ENCODE measurements around the gene ZNF280B. TPM values are rescaled to one million over a fixed set of nuclear protein-coding genes. Genes with fewer than 3 reads are reported as not detected.

The ZNF280B gene
- total and polyA plus RNA-seq, 4 donors, result 0.21 to 0.29 TPM; not detected in 2

GRCh38 chr22:22465094-22465602 lies 43.4 kb downstream of the ZNF280B start:
- ATAC-seq (ENCODE audit: low FRiP score), result no peak
- Histone ChIP-seq H3K4me1 (ENCODE audit: control insufficient read depth in 1 of 2, insufficient read depth in 2 of 2, low read length in 2 of 2) (no peaks in the 10 kb centered on the region), H3K27ac (ENCODE audit: low read depth in 1 of 2, low read length in 2 of 2) (no peak overlapping the region), H3K4me3 (ENCODE audit: low read length in 2 of 2) (no peak overlapping the region), H3K9me3 (ENCODE audit: control insufficient read depth, low read length) (peaks cover 4% of the 10 kb centered on the region), H3K27me3 (ENCODE audit: control insufficient read depth in 1 of 2, insufficient read depth in 2 of 2, low read length in 1 of 2) (no peaks in the 10 kb centered on the region), H3K36me3 (ENCODE audit: control insufficient read depth in 1 of 2, insufficient read depth in 2 of 2, low read length in 1 of 2) (no peaks in the 10 kb centered on the region)
- intact Hi-C loops (cut with DNase I), result no loop called here
- 70 to 77% methylated on average over 7 of the region's 7 CpGs for WGBS, 2 donors
- DNase-seq, result no peak

GRCh38 chr22:22464541-22465054 lies 43.9 kb downstream of the ZNF280B start:
- Histone ChIP-seq H3K9me3 (ENCODE audit: control insufficient read depth, low read length) (peaks cover 9% of the 10 kb centered on the region), H3K4me1 (ENCODE audit: control insufficient read depth in 1 of 2, insufficient read depth in 2 of 2, low read length in 2 of 2) (no peaks in the 10 kb centered on the region), H3K27ac (ENCODE audit: low read depth in 1 of 2, low read length in 2 of 2) (no peak overlapping the region), H3K4me3 (ENCODE audit: low read length in 2 of 2) (no peak overlapping the region), H3K27me3 (ENCODE audit: control insufficient read depth in 1 of 2, insufficient read depth in 2 of 2, low read length in 1 of 2) (no peaks in the 10 kb centered on the region), H3K36me3 (ENCODE audit: control insufficient read depth in 1 of 2, insufficient read depth in 2 of 2, low read length in 1 of 2) (no peaks in the 10 kb centered on the region)
- no peak for DNase-seq
- intact Hi-C loops (cut with DNase I), result no loop called here
- 74 to 79% methylated on average over 11 of the region's 11 CpGs for WGBS, 2 donors
- no peak for ATAC-seq (ENCODE audit: low FRiP score)

- no peak overlapping the region for H3K27ac ChIP-seq (ENCODE audit: low read depth in 1 of 2, low read length in 2 of 2)
- no peak for DNase-seq
- ATAC-seq (ENCODE audit: low FRiP score), result no peak
- no peaks in the 10 kb centered on the region for H3K27me3 ChIP-seq (ENCODE audit: control insufficient read depth in 1 of 2, insufficient read depth in 2 of 2, low read length in 1 of 2)
- no peaks in the 10 kb centered on the region for H3K36me3 ChIP-seq (ENCODE audit: control insufficient read depth in 1 of 2, insufficient read depth in 2 of 2, low read length in 1 of 2)
- H3K4me1 ChIP-seq (ENCODE audit: control insufficient read depth in 1 of 2, insufficient read depth in 2 of 2, low read length in 2 of 2), result no peaks in the 10 kb centered on the region
- intact Hi-C loops (cut with DNase I), result no loop called here
- H3K9me3 ChIP-seq (ENCODE audit: control insufficient read depth, low read length), result peaks cover 14% of the 10 kb centered on the region
- WGBS, 2 donors, result 27 to 29% methylated on average over 18 of the region's 18 CpGs
- H3K4me3 ChIP-seq (ENCODE audit: low read length in 2 of 2), result no peak overlapping the region
These were observed 44.5 kb downstream of the ZNF280B start for GRCh38 chr22:22463855-22464540.

- Histone ChIP-seq H3K27ac (ENCODE audit: low read depth in 1 of 2, low read length in 2 of 2) (no peak overlapping the region), H3K4me1 (ENCODE audit: control insufficient read depth in 1 of 2, insufficient read depth in 2 of 2, low read length in 2 of 2) (no peaks in the 10 kb centered on the region), H3K4me3 (ENCODE audit: low read length in 2 of 2) (no peak overlapping the region), H3K36me3 (ENCODE audit: control insufficient read depth in 1 of 2, insufficient read depth in 2 of 2, low read length in 1 of 2) (no peaks in the 10 kb centered on the region), H3K27me3 (ENCODE audit: control insufficient read depth in 1 of 2, insufficient read depth in 2 of 2, low read length in 1 of 2) (no peaks in the 10 kb centered on the region), H3K9me3 (ENCODE audit: control insufficient read depth, low read length) (peaks cover 16% of the 10 kb centered on the region)
- DNase-seq, result no peak
- 43 to 49% methylated on average over 6 of the region's 6 CpGs for WGBS, 2 donors
- intact Hi-C loops (cut with DNase I), result no loop called here
- no peak for ATAC-seq (ENCODE audit: low FRiP score)
These were observed 45.6 kb downstream of the ZNF280B start for GRCh38 chr22:22462813-22463567.

GRCh38 chr22:22461583-22461982 lies 47.0 kb downstream of the ZNF280B start:
- peaks cover 16% of the 10 kb centered on the region for H3K9me3 ChIP-seq (ENCODE audit: control insufficient read depth, low read length)
- H3K4me3 ChIP-seq (ENCODE audit: low read length in 2 of 2), result no peak overlapping the region
- H3K27ac ChIP-seq (ENCODE audit: low read depth in 1 of 2, low read length in 2 of 2), result no peak overlapping the region
- ATAC-seq (ENCODE audit: low FRiP score) (no peak), DNase-seq (no peak)
- intact Hi-C loops (cut with DNase I), result no loop called here
- WGBS, 2 donors, result 72 to 79% methylated on average over 7 of the region's 7 CpGs
- no peaks in the 10 kb centered on the region for H3K27me3 ChIP-seq (ENCODE audit: control insufficient read depth in 1 of 2, insufficient read depth in 2 of 2, low read length in 1 of 2)
- no peaks in the 10 kb centered on the region for H3K36me3 ChIP-seq (ENCODE audit: control insufficient read depth in 1 of 2, insufficient read depth in 2 of 2, low read length in 1 of 2)
- no peaks in the 10 kb centered on the region for H3K4me1 ChIP-seq (ENCODE audit: control insufficient read depth in 1 of 2, insufficient read depth in 2 of 2, low read length in 2 of 2)

GRCh38 chr22:22461111-22461510 lies 47.4 kb downstream of the ZNF280B start:
- Histone ChIP-seq H3K27ac (ENCODE audit: low read depth in 1 of 2, low read length in 2 of 2) (no peak overlapping the region), H3K4me3 (ENCODE audit: low read length in 2 of 2) (no peak overlapping the region), H3K36me3 (ENCODE audit: control insufficient read depth in 1 of 2, insufficient read depth in 2 of 2, low read length in 1 of 2) (no peaks in the 10 kb centered on the region), H3K27me3 (ENCODE audit: control insufficient read depth in 1 of 2, insufficient read depth in 2 of 2, low read length in 1 of 2) (no peaks in the 10 kb centered on the region), H3K4me1 (ENCODE audit: control insufficient read depth in 1 of 2, insufficient read depth in 2 of 2, low read length in 2 of 2) (no peaks in the 10 kb centered on the region), H3K9me3 (ENCODE audit: control insufficient read depth, low read length) (peaks cover 16% of the 10 kb centered on the region)
- 54 to 77% methylated on average over 1 of the region's 1 CpG for WGBS, 2 donors
- DNase-seq (no peak), ATAC-seq (ENCODE audit: low FRiP score) (no peak)
- intact Hi-C loops (cut with DNase I), result no loop called here

GRCh38 chr22:22460635-22461034 lies 47.9 kb downstream of the ZNF280B start:
- DNase-seq, result no peak
- Histone ChIP-seq H3K4me3 (ENCODE audit: low read length in 2 of 2) (no peak overlapping the region), H3K27ac (ENCODE audit: low read depth in 1 of 2, low read length in 2 of 2) (no peak overlapping the region), H3K36me3 (ENCODE audit: control insufficient read depth in 1 of 2, insufficient read depth in 2 of 2, low read length in 1 of 2) (no peaks in the 10 kb centered on the region), H3K27me3 (ENCODE audit: control insufficient read depth in 1 of 2, insufficient read depth in 2 of 2, low read length in 1 of 2) (no peaks in the 10 kb centered on the region), H3K4me1 (ENCODE audit: control insufficient read depth in 1 of 2, insufficient read depth in 2 of 2, low read length in 2 of 2) (no peaks in the 10 kb centered on the region), H3K9me3 (ENCODE audit: control insufficient read depth, low read length) (peaks cover 16% of the 10 kb centered on the region)
- ATAC-seq (ENCODE audit: low FRiP score), result no peak
- intact Hi-C loops (cut with DNase I), result no loop called here

GRCh38 chr22:22460060-22460459 lies 48.5 kb downstream of the ZNF280B start:
- H3K27ac ChIP-seq (ENCODE audit: low read depth in 1 of 2, low read length in 2 of 2), result no peak overlapping the region
- H3K9me3 ChIP-seq (ENCODE audit: control insufficient read depth, low read length), result peaks cover 14% of the 10 kb centered on the region
- no peak for ATAC-seq (ENCODE audit: low FRiP score)
- no peaks in the 10 kb centered on the region for H3K4me1 ChIP-seq (ENCODE audit: control insufficient read depth in 1 of 2, insufficient read depth in 2 of 2, low read length in 2 of 2)
- DNase-seq, result no peak
- H3K4me3 ChIP-seq (ENCODE audit: low read length in 2 of 2), result no peak overlapping the region
- no peaks in the 10 kb centered on the region for H3K36me3 ChIP-seq (ENCODE audit: control insufficient read depth in 1 of 2, insufficient read depth in 2 of 2, low read length in 1 of 2)
- H3K27me3 ChIP-seq (ENCODE audit: control insufficient read depth in 1 of 2, insufficient read depth in 2 of 2, low read length in 1 of 2), result no peaks in the 10 kb centered on the region
- 78 to 88% methylated on average over 2 of the region's 2 CpGs for WGBS, 2 donors
- intact Hi-C loops (cut with DNase I), result no loop called here
